HepG2 (cell line): ENCODE results near the gene CD248. TPM values are rescaled to one million over a fixed set of nuclear protein-coding genes. Genes with fewer than 3 reads are reported as not detected.

Experiments
- ATAC-seq: fragments of 200-7000 bp; cut with Tn5 transposase; 3 replicates; pipeline ENCODE4 v1.9.1; 2020; ENCODE audit warnings: mild to moderate bottlenecking, moderate library complexity
- BruUV-seq: library from RNA; stranded (reverse); fragments of 400-500 nt; replicated peaks from 2 replicates; lab custom pipeline; 2021; lab: Mats Ljungman, UMichigan
- CTCF ChIA-PET: fragments of 300-600 bp; formaldehyde crosslinking; extraction: SDS; loops from one replicate; lab custom pipeline; 2021; ENCODE audit warnings: low total read pairs, inconsistent platforms, low intra/inter-chr PET ratio; lab: Yijun Ruan, JAX
- POLR2A ChIA-PET: fragments of 350-600 bp; sonication (Branson Sonifier 250); formaldehyde crosslinking; loops from one replicate; lab custom pipeline; 2020; ENCODE audit warnings: antibody characterized with exemption, inconsistent platforms; lab: Yijun Ruan, JAX
- DNase-seq: peaks from one replicate; pipeline ENCODE4 v3.0.0-alpha.2; 2015; ENCODE audit warnings: low spot score
- FAIRE-seq: peaks from 3 replicates; lab custom pipeline; 2011; peaks lifted over from hg19 to GRCh38; lab: Jason Lieb, UNC
- H2AFZ ChIP-seq: one replicate; pipeline ENCODE4 v1.6.1; 2011; ENCODE audit warnings: low read length, inconsistent platforms
- H3K27ac ChIP-seq: fragments of 300-600 bp; 3 replicates; pipeline ENCODE4 v1.8.0; 2011; ENCODE audit warnings: mixed run types, mild to moderate bottlenecking, mixed read lengths, low read length, inconsistent platforms; ENCODE audit not compliant: insufficient read depth; ENCODE audit errors: extremely low read length
- H3K27me3 ChIP-seq, 2 experiments: fragments of 200-600 bp in 1 of 2; 2 replicates in 1 of 2; 3 replicates in 1 of 2; pipeline versions ENCODE4 v1.6.0 to v1.8.0; 2011; ENCODE audit warnings: low read length in 2 of 2, mild to moderate bottlenecking in 2 of 2, moderate library complexity in 2 of 2, inconsistent platforms in 1 of 2; ENCODE audit not compliant: insufficient read depth in 2 of 2, control insufficient read depth in 1 of 2
- H3K36me3 ChIP-seq, 2 experiments: fragments of 200-600 bp in 1 of 2; replicated peaks in 1 of 2; 2 replicates in 1 of 2; 3 replicates in 1 of 2; pipeline versions ENCODE4 v1.5.1 to v1.8.0; 2011; ENCODE audit warnings: low read length in 2 of 2, inconsistent platforms in 1 of 2; ENCODE audit not compliant: insufficient read depth in 2 of 2, control insufficient read depth in 1 of 2
- H3K4me1 ChIP-seq: 2 replicates; pipeline ENCODE4 v1.5.1; 2012; ENCODE audit warnings: low read length, inconsistent platforms; ENCODE audit not compliant: insufficient read depth
- H3K4me2 ChIP-seq: 2 replicates; pipeline ENCODE4 v1.6.0; 2011; ENCODE audit warnings: low read depth, low read length, inconsistent platforms
- H3K4me3 ChIP-seq, 3 experiments: fragments of 200-600 bp in 1 of 3; sonication (generic), shearing (Covaris generic) in 1 of 3; replicated peaks in 1 of 3; 2 replicates each; pipeline ENCODE4 v1.5.1; 2011 to 2016; ENCODE audit warnings: low read length in 3 of 3, inconsistent platforms in 2 of 3, low read depth in 2 of 3, mild to moderate bottlenecking in 2 of 3, control low read depth in 1 of 3, mixed read lengths in 1 of 3; ENCODE audit not compliant: insufficient read depth in 1 of 3
- H3K79me2 ChIP-seq: one replicate; pipeline ENCODE4 v1.6.1; 2011; ENCODE audit warnings: low read length, inconsistent platforms; ENCODE audit not compliant: insufficient read depth
- H3K9ac ChIP-seq: 2 replicates; pipeline ENCODE4 v1.6.0; 2011; ENCODE audit warnings: mild to moderate bottlenecking, low read depth, low read length, inconsistent platforms; ENCODE audit not compliant: insufficient read depth
- H3K9me3 ChIP-seq: 2 replicates; pipeline ENCODE4 v1.5.1; 2012; ENCODE audit warnings: mild to moderate bottlenecking, low read length
- H4K20me1 ChIP-seq: 2 replicates; pipeline ENCODE4 v1.6.0; 2011; ENCODE audit warnings: inconsistent platforms, mild to moderate bottlenecking, low read length, moderate library complexity; ENCODE audit not compliant: insufficient read depth
- AGO2 ChIP-seq: fragments of 200-400 bp; formaldehyde crosslinking; optimal IDR thresholded peaks from 2 replicates; pipeline ENCODE3; 2017; ENCODE audit warnings: mild to moderate bottlenecking, low read depth, low read length, moderate library complexity
- ATM ChIP-seq: fragments of 450-650 bp; IDR thresholded peaks from 2 replicates; pipeline ENCODE4 v1.7.1; 2017; ENCODE audit warnings: mild to moderate bottlenecking, borderline replicate concordance
- IRF9 ChIP-seq: sonication (generic); formaldehyde crosslinking; IDR thresholded peaks from 2 replicates; pipeline ENCODE4 v1.8.0; 2022; ENCODE audit warnings: missing genetic modification reagents, mild to moderate bottlenecking, borderline replicate concordance
- KAT2B ChIP-seq: fragments of 150-350 bp; IDR thresholded peaks from 2 replicates; pipeline ENCODE4 v1.6.1; 2014; ENCODE audit warnings: low read depth, low read length, borderline replicate concordance
- MED13 ChIP-seq: sonication (generic); formaldehyde crosslinking; IDR thresholded peaks from 2 replicates; pipeline ENCODE4 v1.5.0; 2020; ENCODE audit warnings: missing genetic modification reagents
- NCOR1 ChIP-seq: fragments of 200-600 bp; sonication (generic); IDR thresholded peaks from 2 replicates; pipeline ENCODE4 v1.7.0; 2017; ENCODE audit warnings: antibody characterized with exemption, low read length, borderline replicate concordance
- ZHX2 ChIP-seq, 2 experiments: sonication (generic) in 1 of 2; formaldehyde crosslinking in 1 of 2; IDR thresholded peaks; 2 replicates each; pipeline versions ENCODE4 v1.6.1 to v1.9.0; 2014 to 2022; ENCODE audit warnings: antibody characterized with exemption in 1 of 2, borderline replicate concordance in 1 of 2, inconsistent platforms in 1 of 2, low read depth in 1 of 2, missing genetic modification reagents in 1 of 2
- ZNF543 ChIP-seq: sonication (generic); formaldehyde crosslinking; IDR thresholded peaks from 2 replicates; pipeline ENCODE4 v1.4.0; 2020; ENCODE audit warnings: mild to moderate bottlenecking, missing genetic modification reagents
- WGBS: methylation state at CpG from one replicate; pipeline ENCODE4 v1.1.6; 2017; ENCODE audit warnings: low lambda C conversion rate; 5-methylcytosine and 5-hydroxymethylcytosine counted together
- in situ Hi-C: cut with HindIII; loops from 2 replicates; pipeline ENCODE4 v1.10.0; 2017; ENCODE audit warnings: low pct_unique_long_range_greater_than_20kb; ENCODE audit not compliant: extremely low pct_ligation_motif_present
- intact Hi-C: fragments of 100-400 bp; cut with micrococcal nuclease; formaldehyde crosslinking; loops from one replicate; pipeline ENCODE4 v1.10.0; 2022; ENCODE audit not compliant: unreplicated experiment
- polyA plus RNA-seq, 8 experiments: library from polyadenylated mRNA; depleted of rRNA in 3 of 8; stranded (reverse) in 7 of 8; unstranded in 1 of 8; fragments of >200 nt; fragmentation: Illumina TruSeq in 4 of 8; extraction: Trizol in 4 of 8; gene quantifications; 2 replicates each; pipeline versions ENCODE4 v1.2.1 to v1.2.3, GENCODE V29; 2011 to 2016; ENCODE audit warnings: low read depth in 4 of 8, missing spikeins in 1 of 8, mixed read lengths in 1 of 8; ENCODE audit not compliant: insufficient read depth in 1 of 8
- total RNA-seq, 5 experiments: library from RNA; depleted of rRNA; stranded (reverse); fragments of >200 nt; fragmentation: Illumina TruSeq; extraction: Trizol; gene quantifications; 2 replicates each; pipeline ENCODE4 v1.2.3, GENCODE V29; 2016; ENCODE audit warnings: low read depth in 1 of 5

The CD248 gene
- total and polyA plus RNA-seq, 2 of the 13 experiments (the other 11 are each of a cell fraction or from before 2014, with no cell fraction given), result 0.25 to 0.35 TPM

- no TSS peak for BruUV-seq
- no peak overlapping the region for H2AFZ ChIP-seq
- peaks cover 5 to 23% of the 10 kb centered on the region in 2 experiments; a peak in 4 of 5 replicates for H3K36me3 ChIP-seq
- 0 out of 6 replicates have a peak overlapping the region, but pooled peaks of 1 of the 3 experiments have one; percentile 95 for H3K4me3 ChIP-seq
- H3K79me2 ChIP-seq, result peaks cover 29% of the 10 kb centered on the region
- intact Hi-C loops, result no loop called here
- FAIRE-seq, result no peak
- POLR2A ChIA-PET, result interaction anchor here (5.7 kb wide), 1 partner anchor 25 kb away, joined by 121 read pairs; no protein-coding TSS in a partner anchor
- H3K4me2 ChIP-seq, result peak overlapping the region; percentile 94; the same call in 1 of the 2 replicates
- CTCF ChIA-PET, result no interaction called here
- 100% methylated on average over 1 of the region's 5 CpGs for WGBS
- no peak for TF ChIP-seq ZHX2 (IDR thresholded peaks at IDR 0.05; ENCODE audit: low read depth)
- TF ChIP-seq ZHX2 (CRISPR knock-in tag; IDR thresholded peaks at IDR 0.05; ENCODE audit: borderline replicate concordance), result no peak
- TF ChIP-seq IRF9 (CRISPR knock-in tag), result no peak
- TF ChIP-seq KAT2B, result no peak
- TF ChIP-seq ATM, result no peak
- no peak for TF ChIP-seq ZNF543 (CRISPR knock-in tag)
- no peak for TF ChIP-seq NCOR1
- TF ChIP-seq MED13, result no peak
- TF ChIP-seq AGO2, result peak; percentile 31
- TF ChIP-seq, all 625 proteins: peak for 1
- Histone ChIP-seq H3K4me1 (peaks cover 57% of the 10 kb centered on the region), H3K27ac (no peak overlapping the region), H4K20me1 (peaks cover 4% of the 10 kb centered on the region), H3K9ac (no peak overlapping the region), H3K9me3 (no peaks in the 10 kb centered on the region), H3K27me3 (peaks cover 0 to 6% of the 10 kb centered on the region in 2 experiments; a peak in 1 of 5 replicates)
- no peak for DNase-seq
- in situ Hi-C loops, result no loop called here
- ATAC-seq, result no peak
Measured at GRCh38 chr11:66286699-66287098, 30.1 kb downstream of the CD248 start.
